ENCODE measurements around the gene GAREM2.

- TF ChIP-seq POLR2AphosphoS5 (IDR thresholded peaks at IDR 0.05; ENCODE audit: insufficient read depth in 1 of 2, low read depth in 1 of 2) (no peak), POLR2A (IDR thresholded peaks at IDR 0.05) (no peak)
Measured at GRCh38 chr2:26139269-26140183, 33.4 kb upstream of the GAREM2 start.
